Stomach (tissue), 19 donors: ENCODE data around the gene TREM1. TPM values are rescaled to one million over a fixed set of nuclear protein-coding genes. Genes with fewer than 3 reads are reported as not detected.

Experiments used
- DNase-seq, 2 donors: peaks; one replicate each; pipeline versions ENCODE4 v3.0.0 to v3.0.0-alpha.2; 2013 to 2019
- H3K27ac ChIP-seq, 5 donors: fragments of 200-600 bp in 4 of 5; sonication (generic) in 4 of 5; one replicate each; pipeline ENCODE4 v1.5.1; 2013 to 2019; ENCODE audit warnings: mild to moderate bottlenecking in 1 of 5, moderate library complexity in 1 of 5
- H3K27me3 ChIP-seq, 3 donors: fragments of 200-600 bp; sonication (generic); one replicate each; pipeline ENCODE4 v1.5.1; 2017 to 2019; ENCODE audit warnings: mixed run types in 1 of 3
- H3K36me3 ChIP-seq, 4 donors: fragments of 200-600 bp; sonication (generic); 1 replicate in 3 of 4; 2 replicates in 1 of 4; pipeline ENCODE4 v1.5.1; 2016 to 2019
- H3K4me1 ChIP-seq, 4 donors: fragments of 200-600 bp; sonication (generic); one replicate each; pipeline ENCODE4 v1.5.1; 2016 to 2019
- H3K4me3 ChIP-seq, 4 donors: fragments of 200-600 bp; sonication (generic) in 3 of 4; one replicate each; pipeline ENCODE4 v1.5.1; 2016 to 2019; ENCODE audit warnings: mild to moderate bottlenecking in 1 of 4
- H3K9me3 ChIP-seq, 4 donors: fragments of 200-600 bp; sonication (generic); one replicate each; pipeline ENCODE4 v1.5.1; 2016 to 2019
- EP300 ChIP-seq: sonication (generic); formaldehyde crosslinking; IDR thresholded peaks from one replicate; pipeline ENCODE4 v1.6.1; 2017; ENCODE audit warnings: antibody characterized with exemption
- POLR2A ChIP-seq, 4 donors: fragments of 450-650 bp; IDR thresholded peaks; one replicate each; pipeline ENCODE4 v1.6.1; 2016; ENCODE audit warnings: antibody characterized with exemption in 4 of 4, control low read depth in 2 of 4, mild to moderate bottlenecking in 1 of 4, moderate library complexity in 1 of 4
- POLR2AphosphoS5 ChIP-seq, 3 donors: sonication (generic); formaldehyde crosslinking; IDR thresholded peaks; one replicate each; pipeline ENCODE4 v1.6.1; 2016; ENCODE audit warnings: antibody characterized with exemption in 3 of 3
- WGBS, 5 donors: extraction: QIAGEN DNeasy Blood & Tissue Kit in 3 of 5; methylation state at CpG; one replicate each; pipeline versions ENCODE4 v1.1.5 to v1.1.7; 2013 to 2018; 5-methylcytosine and 5-hydroxymethylcytosine counted together
- intact Hi-C: fragments of 100-400 bp; cut with DNase I; formaldehyde crosslinking; loops from one replicate; pipeline ENCODE4 v1.15.1; 2023; ENCODE audit warnings: low total_unique reads
- long read RNA-seq, 10 donors: transcript quantifications; one replicate each; lab custom pipeline, GENCODE V29; 2026
- polyA plus RNA-seq, 3 donors: library from polyadenylated mRNA; stranded (reverse); fragments of 200-250 nt; gene quantifications; one replicate each; pipeline ENCODE4 v1.2.3, GENCODE V29; 2013
- total RNA-seq, 5 donors: library from RNA; depleted of rRNA; stranded (reverse); fragments of >200 nt; gene quantifications; one replicate each; pipeline versions ENCODE4 v1.1.0 to v1.2.3, GENCODE V29; 2014 to 2016
- TF ChIP-seq, protein P1 (sequence below), 7 experiments: fragments of 450-650 bp in 4 of 7; fragments of 200-600 bp in 3 of 7; sonication (generic) in 3 of 7; IDR thresholded peaks; one replicate each; pipeline ENCODE4 v1.5.1; 2016 to 2019; ENCODE audit warnings: antibody characterized with exemption in 7 of 7, control low read depth in 2 of 7, mild to moderate bottlenecking in 1 of 7
- donor health status: healthy with polysubstance abuse.
- donor health status: Bipolar disorder and iron deficiency.
- donor health status: healthy.

TREM1 gene
- total RNA-seq (1 to 10 TPM in 1 of 5 donors, not detected in 4; 1.7 TPM), polyA plus RNA-seq (1 to 10 TPM in 1 of 3 donors, under 1 TPM in 1, not detected in 1; 0.10 to 7.7 TPM)
- long read RNA-seq, donor 1 = 0 reads
- long read RNA-seq, donor 2 = 0 reads
- long read RNA-seq, donor 3 = 0 reads
- long read RNA-seq, donor 4 = 0 reads
- long read RNA-seq, donor 5 = 0 reads
- long read RNA-seq, donor 6 = 0 reads
- long read RNA-seq, donor 7 = 0 reads
- long read RNA-seq, donor 8 = 0 reads
- long read RNA-seq, donor 9 = 0 reads
- long read RNA-seq, donor 10 = 0 reads

DNA sequence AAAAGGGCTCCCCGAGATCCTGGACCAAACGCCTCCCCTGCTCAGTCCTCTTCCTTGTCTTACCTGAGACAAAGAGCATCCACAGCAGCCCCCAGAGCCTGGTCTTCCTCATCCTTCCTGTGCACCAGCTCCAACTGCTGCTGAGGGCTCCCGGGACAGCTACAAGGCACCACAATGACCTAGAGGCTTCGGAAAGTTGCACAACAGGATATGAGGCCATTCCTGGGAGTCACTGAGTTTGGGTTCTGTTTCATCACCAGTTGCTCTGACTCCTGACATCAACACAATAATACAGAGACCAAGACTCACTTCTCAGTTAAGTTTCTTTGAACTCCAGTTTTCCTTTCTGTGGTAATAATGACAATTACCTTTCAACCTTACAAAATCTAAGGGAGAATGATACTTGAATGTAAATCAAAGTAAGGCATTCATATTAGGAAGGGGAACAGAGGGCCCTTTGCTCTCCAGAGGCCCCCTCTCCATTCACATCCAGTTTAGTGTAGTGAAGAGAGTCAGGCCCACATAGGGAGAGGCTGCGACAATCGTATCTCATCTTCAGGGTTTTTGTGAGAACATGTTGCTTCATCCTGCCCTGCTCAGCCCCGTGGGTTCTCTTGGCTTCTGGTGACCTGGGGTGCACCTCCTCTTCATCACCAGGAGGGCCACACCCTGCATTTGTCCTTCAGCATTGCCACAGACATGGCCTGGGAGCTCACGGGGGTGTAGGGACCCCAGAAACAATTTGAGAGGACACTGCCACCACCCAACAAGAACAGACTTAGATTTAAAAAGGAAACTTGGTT, at the start of gene TREM1:
Gene TREM1 (minus strand): TSS at position 139 of the 803 bp plus-strand sequence. CDS start 27 bp downstream, at position 112.
- H3K36me3 ChIP-seq = no peaks in the 10 kb centered on the region
- H3K4me1 ChIP-seq = no peaks in the 10 kb centered on the region
- no peaks in the 10 kb centered on the region for H3K9me3 ChIP-seq
- H3K27me3 ChIP-seq = peaks cover 0 to 9% (median 4%) of the 10 kb centered on the region in 3 donors
- H3K27ac ChIP-seq = peak within 1 kb of the TSS in 2 of 5 donors; percentile 28 to 59
- peak in 1 of 2 donors; percentile 40 for DNase-seq
- intact Hi-C loops = no loop called here
- TF ChIP-seq POLR2A (IDR thresholded peaks at IDR 0.05) = no peak
- peak in 1 of 3 donors; percentile 12 for TF ChIP-seq POLR2AphosphoS5 (IDR thresholded peaks at IDR 0.05)
- TF ChIP-seq, protein P1, sequence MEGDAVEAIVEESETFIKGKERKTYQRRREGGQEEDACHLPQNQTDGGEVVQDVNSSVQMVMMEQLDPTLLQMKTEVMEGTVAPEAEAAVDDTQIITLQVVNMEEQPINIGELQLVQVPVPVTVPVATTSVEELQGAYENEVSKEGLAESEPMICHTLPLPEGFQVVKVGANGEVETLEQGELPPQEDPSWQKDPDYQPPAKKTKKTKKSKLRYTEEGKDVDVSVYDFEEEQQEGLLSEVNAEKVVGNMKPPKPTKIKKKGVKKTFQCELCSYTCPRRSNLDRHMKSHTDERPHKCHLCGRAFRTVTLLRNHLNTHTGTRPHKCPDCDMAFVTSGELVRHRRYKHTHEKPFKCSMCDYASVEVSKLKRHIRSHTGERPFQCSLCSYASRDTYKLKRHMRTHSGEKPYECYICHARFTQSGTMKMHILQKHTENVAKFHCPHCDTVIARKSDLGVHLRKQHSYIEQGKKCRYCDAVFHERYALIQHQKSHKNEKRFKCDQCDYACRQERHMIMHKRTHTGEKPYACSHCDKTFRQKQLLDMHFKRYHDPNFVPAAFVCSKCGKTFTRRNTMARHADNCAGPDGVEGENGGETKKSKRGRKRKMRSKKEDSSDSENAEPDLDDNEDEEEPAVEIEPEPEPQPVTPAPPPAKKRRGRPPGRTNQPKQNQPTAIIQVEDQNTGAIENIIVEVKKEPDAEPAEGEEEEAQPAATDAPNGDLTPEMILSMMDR (IDR thresholded peaks at IDR 0.05) = no peak
- no peak for TF ChIP-seq EP300
- H3K4me3 ChIP-seq = no peak within 1 kb of the TSS
- 61 to 81% (median 76%) methylated on average over 8 of the region's 8 CpGs for WGBS, 5 donors

DNA sequence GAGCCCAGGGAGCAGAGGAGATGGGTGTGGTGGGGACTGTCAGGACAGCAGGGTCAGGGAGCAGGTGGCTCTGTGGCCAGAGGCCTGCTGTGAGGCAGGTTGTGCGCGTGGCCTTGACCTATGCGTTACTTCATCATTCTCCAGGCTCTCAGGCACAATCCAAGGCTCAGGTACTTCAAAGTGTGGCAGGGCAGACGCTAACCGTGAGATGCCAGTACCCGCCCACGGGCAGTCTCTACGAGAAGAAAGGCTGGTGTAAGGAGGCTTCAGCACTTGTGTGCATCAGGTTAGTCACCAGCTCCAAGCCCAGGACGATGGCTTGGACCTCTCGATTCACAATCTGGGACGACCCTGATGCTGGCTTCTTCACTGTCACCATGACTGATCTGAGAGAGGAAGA, 49.5 kb upstream of the TREM1 start:
- TF ChIP-seq POLR2A (IDR thresholded peaks at IDR 0.05) = no peak
- no peak for TF ChIP-seq POLR2AphosphoS5 (IDR thresholded peaks at IDR 0.05)
- TF ChIP-seq EP300 = no peak
- TF ChIP-seq, protein P1 (IDR thresholded peaks at IDR 0.05) = no peak
- intact Hi-C loops = no loop called here
- H3K4me1 ChIP-seq = no peaks in the 10 kb centered on the region
- H3K9me3 ChIP-seq = no peaks in the 10 kb centered on the region
- 82 to 89% (median 87%) methylated on average over 11 of the region's 11 CpGs for WGBS, 5 donors
- peaks cover 0 to 26% (median 0%) of the 10 kb centered on the region in 3 donors for H3K27me3 ChIP-seq
- H3K36me3 ChIP-seq = no peaks in the 10 kb centered on the region
- no peak for DNase-seq
- no peak overlapping the region for H3K4me3 ChIP-seq
- H3K27ac ChIP-seq = no peak overlapping the region

DNA sequence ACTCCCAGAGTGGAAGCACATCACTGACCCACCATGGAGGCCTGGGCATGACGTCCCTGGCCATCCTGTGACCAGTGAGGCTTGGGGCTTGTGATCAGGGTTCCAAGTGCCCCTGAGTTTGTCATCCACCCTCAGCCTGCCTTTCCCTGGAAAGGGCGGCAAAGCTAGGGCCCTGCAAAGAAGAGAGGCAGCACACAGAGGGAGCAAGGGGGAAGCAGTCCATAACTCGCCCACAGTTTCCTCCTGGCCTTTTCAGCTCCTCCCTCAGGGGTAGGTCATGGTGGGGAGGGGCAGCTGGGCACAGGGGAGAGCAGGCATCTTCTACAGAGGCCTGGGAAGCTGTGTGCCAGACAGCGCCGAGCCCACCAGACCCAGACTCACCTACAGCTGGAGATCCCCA, 48.8 kb upstream of the TREM1 start, which contains the start of gene NCR2:
Gene NCR2 (plus strand): TSS at position 313 of the 400 bp plus-strand sequence. CDS start 269 bp downstream, outside the sequence.
- peaks cover 0 to 26% (median 0%) of the 10 kb centered on the region in 3 donors for H3K27me3 ChIP-seq
- TF ChIP-seq, protein P1 (IDR thresholded peaks at IDR 0.05) = no peak
- no peak for TF ChIP-seq POLR2AphosphoS5 (IDR thresholded peaks at IDR 0.05)
- no peak for TF ChIP-seq POLR2A (IDR thresholded peaks at IDR 0.05)
- no peak for TF ChIP-seq EP300
- intact Hi-C loops = no loop called here
- no peaks in the 10 kb centered on the region for H3K36me3 ChIP-seq
- H3K4me3 ChIP-seq = no peak within 1 kb of the TSS
- no peak for DNase-seq
- H3K4me1 ChIP-seq = no peaks in the 10 kb centered on the region
- no peak within 1 kb of the TSS for H3K27ac ChIP-seq
- no peaks in the 10 kb centered on the region for H3K9me3 ChIP-seq
- WGBS, 5 donors = 85 to 93% (median 88%) methylated on average over 4 to 5 of the region's 5 CpGs

DNA sequence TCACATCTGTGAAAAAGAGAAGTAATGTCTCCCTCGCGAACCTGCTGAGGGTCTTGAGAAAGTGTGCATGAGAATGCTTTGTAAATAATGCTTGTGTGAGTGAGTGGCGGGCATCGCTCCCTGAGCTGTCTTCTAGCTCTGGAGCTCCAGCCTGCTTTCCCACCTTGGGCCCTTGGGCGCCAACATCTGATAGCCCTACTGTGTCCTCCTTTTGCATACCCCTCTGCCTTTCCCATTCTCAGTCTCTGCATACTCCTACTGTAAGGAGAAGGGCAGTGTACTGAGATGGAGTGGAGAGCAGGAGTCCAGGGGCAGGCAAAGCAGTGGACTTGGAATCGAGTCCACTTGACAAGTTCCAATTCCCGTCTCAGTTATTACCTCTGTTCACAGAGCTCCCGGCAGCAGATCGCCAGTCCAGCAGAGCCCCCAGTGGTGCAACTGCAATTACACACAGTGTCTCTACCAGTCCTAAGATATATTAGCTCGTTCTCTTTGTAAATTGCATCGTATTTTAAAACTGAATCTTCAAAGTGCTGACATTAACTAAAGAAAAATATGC, 48.1 kb upstream of the TREM1 start:
- Histone ChIP-seq H3K9me3 (no peaks in the 10 kb centered on the region), H3K27ac (no peak overlapping the region), H3K4me3 (no peak overlapping the region), H3K4me1 (no peaks in the 10 kb centered on the region), H3K27me3 (peaks cover 0 to 26% (median 0%) of the 10 kb centered on the region in 3 donors), H3K36me3 (no peaks in the 10 kb centered on the region)
- no peak for DNase-seq
- intact Hi-C loops = no loop called here
- TF ChIP-seq EP300 (no peak), POLR2AphosphoS5 (IDR thresholded peaks at IDR 0.05) (no peak), POLR2A (IDR thresholded peaks at IDR 0.05) (no peak)
- TF ChIP-seq, protein P1 (IDR thresholded peaks at IDR 0.05) = no peak
- WGBS, 5 donors = 61 to 70% (median 66%) methylated on average over 11 of the region's 11 CpGs
